DOHH2 (cell line): ENCODE measurements around the gene MICAL2.

Source experiments
- CTCF ChIP-seq: fragments of 200-600 bp; sonication (generic); IDR thresholded peaks from one replicate; pipeline ENCODE4 v1.5.1; 2014; ENCODE audit warnings: antibody characterized with exemption, mild to moderate bottlenecking, low read depth, low read length; ENCODE audit not compliant: poor library complexity, severe bottlenecking
- EZH2phosphoT487 ChIP-seq: fragments of 200-600 bp; sonication (generic); IDR thresholded peaks from 2 replicates; pipeline ENCODE4 v1.6.1; 2017; ENCODE audit warnings: borderline replicate concordance, mild to moderate bottlenecking, antibody characterized with exemption, low read length, moderate library complexity, mixed read lengths

GRCh38 chr11:12118949-12119348 lies 8.6 kb downstream of the MICAL2 start:
- TF ChIP-seq CTCF, result no peak
- TF ChIP-seq EZH2phosphoT487, result no peak
